GM19467 (cell line): ENCODE results near the gene POLR3GL.
A peak's percentile ranks its signal among the peaks of the same experiment; 100 is the strongest.

ENCODE experiments used
- ATAC-seq: cut with Tn5 transposase; IDR thresholded peaks from one replicate; pipeline ENCODE4 v1.9.1; 2021; ENCODE audit warnings: mild to moderate bottlenecking, moderate library complexity; ENCODE audit not compliant: unreplicated experiment

POLR3GL gene

DNA sequence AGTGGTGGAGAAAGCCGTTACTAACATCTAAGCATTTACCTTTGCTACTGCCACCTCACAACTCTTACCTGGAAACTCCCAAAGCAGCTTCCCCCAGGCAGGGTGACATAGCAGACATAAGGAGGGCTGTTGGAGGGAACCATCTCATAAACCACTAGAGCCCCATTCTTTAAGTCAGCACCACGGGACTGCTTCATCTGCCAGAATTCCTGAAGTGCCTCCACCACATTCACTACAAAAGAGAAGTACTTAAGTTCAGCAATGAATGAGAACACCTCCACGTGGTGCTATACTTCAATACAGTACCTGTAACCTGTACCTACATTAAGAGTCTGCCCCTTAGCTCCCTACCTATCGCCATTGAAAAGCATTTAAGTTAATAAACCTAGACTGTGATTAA is 16.9 kb upstream of the POLR3GL start:
- no peak for ATAC-seq

DNA sequence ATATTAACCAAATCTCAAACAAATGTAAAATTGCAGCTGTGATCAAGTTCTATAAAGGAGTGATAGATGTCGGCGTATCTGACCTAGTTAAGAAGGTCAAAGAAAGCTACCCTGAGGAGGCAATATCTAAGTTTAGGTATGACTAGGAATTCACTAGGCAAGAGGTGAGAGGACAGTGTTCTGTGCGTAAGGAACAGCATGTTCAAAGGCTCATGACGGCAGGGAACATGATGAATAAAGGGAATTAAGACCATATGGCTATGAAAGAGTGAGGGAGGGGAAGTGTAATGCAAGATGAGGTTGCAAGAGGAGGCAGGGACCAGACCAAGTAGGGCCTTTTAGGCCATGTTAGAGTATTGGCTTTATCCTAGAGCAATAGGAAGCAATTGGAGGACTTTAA is 15.3 kb upstream of the POLR3GL start:
- ATAC-seq, result no peak

DNA sequence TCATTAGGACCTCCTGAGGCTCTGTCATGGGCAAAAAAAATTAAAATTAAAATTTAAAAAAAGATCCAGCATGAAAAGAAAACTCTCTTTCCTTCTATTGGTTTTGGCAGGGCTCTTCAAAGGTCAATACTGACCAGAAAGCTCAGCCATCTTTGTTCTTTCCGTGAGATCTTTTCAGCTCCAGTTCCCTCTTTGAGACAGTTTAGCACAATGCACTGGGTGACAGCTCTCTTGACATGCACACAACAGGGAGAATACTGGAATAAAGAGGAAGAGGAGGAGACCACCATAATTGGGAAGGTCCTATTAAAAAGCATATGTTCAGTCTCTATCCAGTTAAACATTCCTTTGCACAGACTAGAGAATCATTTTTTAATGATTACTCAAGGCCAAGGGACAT is 13.0 kb upstream of the POLR3GL start:
- no peak for ATAC-seq

DNA sequence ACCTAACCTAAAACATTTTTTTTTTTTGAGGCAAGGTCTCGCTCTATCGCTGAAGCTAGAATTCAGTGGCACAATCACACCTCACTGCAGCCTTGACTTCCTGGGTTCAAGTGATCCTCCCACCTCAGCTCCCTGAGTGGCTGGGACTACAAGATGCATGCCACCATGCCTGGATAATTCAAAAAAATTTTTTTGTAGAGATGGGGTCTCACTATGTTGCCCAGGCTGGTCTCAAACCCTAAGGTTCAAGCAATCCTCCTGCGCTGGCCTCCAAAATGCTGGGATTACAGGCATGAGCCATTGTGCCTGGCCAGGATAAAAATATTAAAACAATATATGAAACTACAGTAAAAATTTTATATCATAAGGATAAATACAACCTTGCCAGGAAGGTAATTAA is 11.6 kb upstream of the POLR3GL start:
- ATAC-seq, result no peak

DNA sequence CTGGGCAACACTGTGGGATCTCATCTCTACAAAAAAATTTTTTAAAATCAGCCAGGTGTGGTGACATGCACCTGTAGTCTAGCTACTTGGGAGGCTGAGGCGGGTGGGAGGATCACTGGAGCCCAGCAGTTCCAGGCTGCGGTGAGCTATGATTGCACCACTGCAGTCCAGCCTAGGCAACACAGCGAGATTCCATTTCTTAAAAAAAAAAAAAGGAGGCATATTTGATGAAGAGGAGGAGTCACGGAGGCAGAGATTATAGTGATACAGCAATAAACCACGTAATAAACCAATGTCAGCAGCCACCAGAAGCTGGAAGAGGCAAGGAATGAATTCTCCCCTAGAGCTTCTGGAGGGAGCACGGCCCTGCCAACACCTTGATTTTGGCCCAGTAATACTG is 10.6 kb upstream of the POLR3GL start:
- no peak for ATAC-seq

DNA sequence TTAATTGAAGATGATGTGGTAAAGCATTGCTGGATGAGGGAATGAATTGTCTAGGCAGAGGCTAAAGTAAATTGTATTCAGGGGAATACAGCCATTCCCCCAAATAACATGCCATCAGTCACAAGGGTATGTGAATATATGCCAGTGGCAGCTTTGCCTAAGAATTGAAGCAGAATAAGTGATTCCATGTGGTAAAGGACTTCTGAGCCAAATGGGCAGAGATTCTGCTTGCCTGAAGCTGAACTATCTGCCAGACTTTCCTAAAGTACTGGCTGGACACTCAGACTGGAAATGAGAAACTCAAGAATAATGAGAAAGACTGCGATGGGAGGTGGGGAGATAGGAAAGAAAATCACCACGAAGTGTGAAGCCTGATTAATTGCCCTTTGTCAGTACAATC is 9.1 kb upstream of the POLR3GL start:
- no peak for ATAC-seq

DNA sequence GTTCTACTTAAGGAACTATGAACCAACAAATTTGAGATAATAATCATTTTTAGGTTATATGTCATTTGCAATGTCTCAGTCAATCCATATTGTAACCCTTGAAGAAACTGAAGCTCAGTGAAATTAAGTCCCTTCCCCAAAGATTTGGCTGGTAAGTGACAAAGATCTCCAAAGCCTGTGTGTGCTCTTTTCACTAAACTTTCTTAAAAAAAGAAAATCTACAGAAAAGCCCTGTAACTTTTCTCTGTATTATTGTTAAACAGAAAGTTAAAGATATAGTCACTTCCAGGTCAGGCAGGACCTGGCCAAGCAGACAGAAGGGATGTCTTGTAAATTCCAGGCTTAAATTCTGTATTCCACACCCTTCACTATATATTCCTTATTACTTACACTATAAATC is 8.1 kb upstream of the POLR3GL start:
- no peak for ATAC-seq

DNA sequence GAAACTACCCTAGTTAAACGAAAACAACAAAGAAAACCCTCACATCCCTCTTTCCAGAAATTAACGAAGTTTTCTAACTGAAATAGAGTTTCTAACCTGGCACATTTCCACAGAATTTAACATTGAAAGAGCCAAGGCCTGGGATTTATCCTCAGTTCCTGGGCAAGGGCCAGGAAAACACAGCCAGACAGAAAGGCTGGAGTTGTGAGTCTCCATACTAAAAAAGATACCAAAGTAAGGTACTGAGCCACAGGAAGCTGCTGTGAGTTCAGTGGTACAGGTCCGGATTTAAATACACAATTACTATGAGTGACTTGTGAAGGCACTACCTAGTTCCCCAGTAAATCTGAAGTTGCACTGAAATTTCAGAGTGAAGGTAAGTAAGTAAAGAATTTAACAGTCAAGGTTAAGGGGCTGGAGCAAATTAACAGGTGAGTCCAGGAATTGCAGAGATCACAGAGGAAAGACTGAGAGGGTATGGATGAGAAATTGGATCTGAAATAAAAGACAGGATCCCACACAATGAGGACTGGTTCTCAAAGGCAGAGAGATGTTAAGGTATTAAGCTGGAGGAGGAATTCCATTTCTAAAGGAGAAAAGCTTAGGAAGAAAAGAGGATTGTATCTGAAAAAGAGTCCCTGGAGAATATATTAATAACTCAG is 7.6 kb upstream of the POLR3GL start:
- ATAC-seq, result no peak

DNA sequence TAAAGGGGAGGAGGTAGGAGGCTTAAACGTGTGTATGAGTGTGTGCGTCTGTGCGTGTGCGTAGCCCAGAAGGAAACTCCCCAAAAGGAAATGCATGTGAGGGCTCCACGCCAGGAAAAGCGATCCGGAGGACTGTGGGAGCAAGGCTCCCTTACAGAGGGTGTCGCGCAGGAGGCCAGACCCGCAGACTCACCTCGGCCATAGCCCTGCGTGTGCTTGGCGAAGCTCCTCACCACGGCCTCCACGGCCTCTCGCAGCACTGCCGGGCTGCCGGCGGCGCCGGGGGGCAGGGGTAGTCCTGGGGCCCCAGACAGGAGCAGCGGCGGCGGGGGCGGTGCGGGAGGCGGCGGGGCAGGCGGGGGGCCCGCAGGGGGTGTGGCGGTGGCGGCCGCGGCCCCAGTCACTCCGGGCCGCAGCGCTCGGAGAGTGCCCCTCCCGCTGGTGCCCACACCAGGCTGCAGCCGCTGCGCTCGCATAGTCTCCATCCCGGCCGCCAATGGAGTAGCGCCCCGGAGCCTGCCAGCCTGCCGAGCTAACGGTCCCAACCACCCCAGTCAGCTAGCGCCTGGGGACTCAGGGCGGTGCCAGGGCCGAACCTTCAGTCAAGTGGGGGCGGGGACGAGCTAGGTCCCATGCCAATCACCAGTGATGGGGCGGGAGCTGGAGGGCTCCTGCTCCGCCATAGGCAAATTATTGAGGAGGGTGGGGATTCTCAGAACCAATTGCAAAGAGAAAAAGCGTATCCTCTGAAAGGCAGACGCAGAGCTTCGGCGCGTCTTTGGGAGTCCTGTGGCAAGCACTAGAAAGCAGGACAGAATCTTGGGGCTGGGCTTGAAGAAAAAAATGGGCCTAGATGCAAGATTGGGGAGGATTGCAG is 6.8 kb upstream of the POLR3GL start, which contains the start of gene LIX1L:
LIX1L (minus strand) TSS at position 575 of the 877 bp plus-strand sequence; CDS start at position 485, 90 bp downstream.
- peak; percentile 79 for ATAC-seq

DNA sequence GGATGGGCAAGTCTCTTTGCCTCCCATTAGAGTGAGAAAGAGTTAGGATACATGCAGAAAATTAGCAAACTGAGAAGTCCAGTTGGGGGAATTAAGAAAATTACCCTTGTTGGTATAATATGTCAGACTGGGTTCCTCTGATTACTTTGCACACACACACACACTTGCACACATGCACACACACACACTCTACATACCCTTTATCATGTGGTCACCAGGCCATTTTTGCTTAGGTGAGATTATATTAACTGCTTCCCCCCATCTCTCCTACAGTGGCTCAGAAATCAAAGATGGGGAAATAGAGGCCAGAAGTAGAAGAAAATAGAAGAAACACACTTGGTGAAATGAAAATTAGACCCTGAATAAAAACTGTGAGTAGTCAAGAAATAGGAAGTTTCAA is 5.8 kb upstream of the POLR3GL start:
- no peak for ATAC-seq

DNA sequence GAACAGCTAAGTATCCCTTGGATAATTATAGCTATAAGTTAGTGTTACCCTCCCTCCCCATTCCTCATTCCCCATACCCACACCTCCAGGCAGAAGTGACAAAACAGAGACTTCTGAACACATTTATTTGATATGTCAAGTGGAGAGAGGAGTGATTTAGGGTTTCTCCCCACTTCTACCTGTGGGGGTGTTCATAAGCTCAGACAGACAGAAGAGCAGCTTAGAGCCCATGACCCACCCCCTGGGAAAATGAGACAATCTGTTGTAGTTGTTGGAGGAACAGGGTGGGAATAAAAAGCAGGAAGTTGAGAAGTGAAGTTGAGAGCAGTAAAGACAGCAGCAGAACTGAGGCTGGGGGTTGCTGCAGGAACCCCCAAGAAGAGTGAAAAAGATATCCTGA is 5.2 kb upstream of the POLR3GL start:
- no peak for ATAC-seq

DNA sequence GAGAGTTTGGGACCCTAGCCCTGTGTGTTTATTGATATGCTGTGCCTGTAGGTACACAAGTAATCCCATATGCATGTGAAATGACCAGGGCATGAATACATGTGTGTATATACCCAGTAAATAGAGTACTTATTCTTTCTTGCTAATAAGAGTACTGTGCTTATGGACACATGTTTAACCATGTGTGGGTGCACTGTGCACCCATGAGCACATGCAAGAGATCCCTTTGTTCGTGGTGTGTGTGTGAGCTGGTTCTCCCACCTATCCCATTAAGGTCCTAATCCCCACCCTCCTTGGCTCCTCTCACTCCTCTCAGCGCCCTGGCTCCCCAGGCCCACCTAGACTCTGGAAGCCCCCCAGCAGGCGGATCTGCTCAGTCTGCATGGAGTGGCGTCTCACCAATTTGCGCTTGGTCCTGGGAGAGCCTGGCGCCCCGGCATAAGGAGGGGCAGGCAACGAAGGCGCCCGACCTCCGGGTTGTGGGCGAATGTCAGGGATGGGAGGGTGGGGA is 4.5 kb upstream of the POLR3GL start:
- ATAC-seq, result no peak

DNA sequence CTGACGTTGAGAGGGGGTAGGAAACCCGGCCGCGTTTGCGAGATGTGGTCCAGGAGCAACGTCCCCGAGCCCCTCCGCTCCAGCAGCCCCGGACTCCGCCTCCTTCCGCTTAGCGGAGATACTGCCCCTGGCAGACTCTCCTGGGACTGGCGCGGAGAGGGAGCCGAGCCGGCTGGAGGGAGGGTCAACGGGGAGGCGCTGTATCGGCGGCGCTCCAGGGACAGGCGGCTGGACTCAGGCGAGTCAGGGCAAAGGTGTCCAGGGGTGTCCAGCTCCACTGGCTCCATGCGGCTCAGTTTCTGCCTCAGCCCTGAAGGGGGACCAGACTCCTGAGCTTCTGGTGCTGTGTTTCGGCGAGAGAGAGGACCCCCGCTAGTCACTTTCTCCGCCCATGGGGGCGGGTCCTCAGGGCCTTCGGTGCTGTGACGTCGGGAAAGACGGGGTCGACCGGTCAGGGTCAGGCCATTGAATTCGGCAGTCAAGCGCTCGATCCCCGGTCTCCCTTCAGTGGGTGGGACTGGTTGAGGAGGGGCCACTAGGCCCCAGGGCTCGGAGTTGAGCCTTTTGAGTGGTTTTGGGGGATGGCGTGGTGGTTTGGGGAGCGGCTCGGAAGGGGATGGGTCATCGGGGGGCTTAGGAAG is 3.9 kb upstream of the POLR3GL start:
- no peak for ATAC-seq

DNA sequence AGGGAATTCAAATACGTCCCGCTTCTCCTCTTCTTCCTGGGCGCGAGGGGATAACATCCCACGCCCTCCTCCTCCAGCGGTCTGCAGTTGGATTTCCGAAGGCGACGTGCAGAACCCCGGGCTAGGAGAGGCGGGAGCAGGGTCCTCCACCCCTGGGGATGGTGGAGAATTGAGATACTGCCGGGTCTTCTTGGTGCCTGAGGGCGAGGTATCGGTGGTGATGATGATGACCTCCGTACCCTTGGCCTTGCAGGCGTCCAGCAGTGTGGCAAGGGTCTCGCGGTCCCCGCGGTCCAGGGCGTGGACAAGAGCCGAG is 3.4 kb upstream of the POLR3GL start:
- no peak for ATAC-seq

DNA sequence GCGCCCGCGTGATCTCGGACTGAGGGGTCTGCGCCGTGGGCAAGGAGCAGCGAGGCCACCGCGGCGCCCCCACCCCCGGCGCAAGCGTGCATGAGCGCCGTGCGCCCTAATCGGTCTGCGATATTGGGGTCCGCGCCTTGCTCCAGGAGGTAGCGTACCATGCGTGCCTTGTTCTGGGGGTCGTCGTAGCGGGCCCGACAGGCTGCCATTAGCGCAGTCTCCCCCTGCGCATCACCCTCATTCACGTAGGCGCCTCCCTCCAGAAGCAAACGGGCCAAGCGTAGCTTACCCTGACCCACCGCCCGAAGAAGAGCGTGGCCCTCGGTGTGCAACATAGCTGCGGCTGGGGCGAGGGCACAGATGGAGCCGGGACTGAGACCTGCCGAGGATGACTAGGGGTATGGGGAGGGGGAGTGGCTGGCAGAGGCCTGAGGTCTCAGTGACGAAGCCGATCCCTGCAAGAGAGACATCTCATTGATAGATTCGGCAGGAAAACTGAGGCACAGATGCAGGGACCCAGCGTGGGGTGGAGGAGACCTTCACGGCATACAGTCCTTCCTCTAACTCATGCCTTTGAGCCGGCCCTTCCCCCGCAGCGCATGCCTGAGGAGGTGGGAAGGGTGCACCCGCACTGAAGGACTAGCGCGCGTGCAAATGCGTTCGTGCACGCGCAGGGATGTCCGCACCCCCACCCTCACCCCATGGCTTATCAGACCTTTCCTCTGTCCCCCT is 2.9 kb upstream of the POLR3GL start:
- ATAC-seq, result no peak

DNA sequence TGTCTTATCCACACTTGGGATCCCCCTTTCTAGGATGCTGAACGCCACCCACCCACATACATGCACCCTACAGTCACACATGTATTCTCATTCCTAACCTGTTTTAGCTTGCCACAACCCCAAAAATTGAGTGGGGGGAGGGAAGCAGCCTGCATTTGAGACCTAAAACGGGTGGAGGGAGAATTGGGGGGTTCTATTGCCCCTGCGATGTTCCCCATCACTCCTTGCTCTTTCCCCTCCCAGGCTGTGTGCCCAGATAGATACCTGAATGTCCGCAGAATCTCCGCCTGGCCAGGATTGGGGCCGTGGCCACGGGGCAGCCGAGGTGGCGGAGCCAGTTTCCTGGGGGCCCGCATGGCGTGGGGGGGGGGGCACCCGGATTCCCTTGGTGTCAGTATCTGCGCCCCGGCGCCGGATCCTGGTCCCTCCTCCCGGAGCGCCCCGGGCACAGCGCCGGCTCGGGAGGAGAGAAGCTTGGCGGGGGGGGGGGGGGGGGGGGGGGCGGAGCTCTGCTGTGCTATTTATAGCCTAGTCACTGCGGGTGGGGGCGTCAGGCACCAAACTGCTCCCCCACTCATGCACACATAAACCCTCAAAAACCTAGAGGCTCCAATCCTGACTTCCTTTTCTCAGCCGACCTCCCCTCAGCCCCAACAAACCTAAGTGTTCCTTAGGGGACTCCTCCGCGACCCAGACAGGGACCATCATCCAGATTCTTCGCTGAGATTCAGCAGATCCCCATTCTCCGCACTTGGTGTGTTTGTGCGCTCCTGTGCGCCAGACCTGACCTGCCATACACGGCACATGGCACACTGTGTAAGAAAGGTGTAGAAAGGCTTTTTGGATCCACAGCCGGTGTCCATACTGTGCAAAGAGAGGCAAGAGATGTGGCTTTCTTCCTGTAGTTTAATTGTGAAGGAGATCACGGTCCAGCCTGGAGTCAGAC is 2.1 kb upstream of the POLR3GL start:
- ATAC-seq, result no peak

DNA sequence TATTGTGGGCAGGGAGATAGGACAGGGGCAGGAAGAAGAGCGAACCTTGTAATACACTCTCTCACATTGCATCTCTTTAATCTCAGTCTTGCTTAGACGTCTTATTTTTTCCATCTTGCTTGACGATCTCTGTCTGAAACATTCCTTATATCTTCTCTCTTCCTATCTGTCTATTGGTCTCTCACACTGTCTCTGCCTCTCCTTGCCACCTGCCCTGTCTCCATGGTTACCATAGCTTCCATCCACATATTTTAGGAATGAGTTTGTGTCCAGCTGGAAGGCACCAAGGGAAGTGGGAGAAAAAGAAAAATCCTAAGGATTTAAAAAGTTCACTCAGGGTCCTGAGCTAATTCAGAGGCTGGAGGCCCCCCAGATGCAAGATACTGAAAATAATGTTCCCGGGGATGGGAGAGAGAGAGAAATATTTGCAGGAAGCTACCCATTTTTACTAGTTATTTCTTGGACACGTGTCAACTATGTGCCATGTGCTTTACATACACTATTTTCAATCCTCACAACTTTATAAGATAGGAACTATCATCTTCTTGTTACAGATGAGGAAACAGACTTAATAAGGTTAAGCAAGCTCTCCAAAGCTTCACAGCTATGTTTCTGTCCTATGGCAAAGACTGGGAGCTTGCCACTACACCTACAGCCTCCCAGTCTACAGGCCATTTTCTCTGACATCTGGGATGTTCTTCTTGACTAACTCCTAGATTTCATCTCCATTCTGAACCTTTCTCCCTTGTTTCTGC is 1.0 kb upstream of the POLR3GL start:
- ATAC-seq, result no peak

DNA sequence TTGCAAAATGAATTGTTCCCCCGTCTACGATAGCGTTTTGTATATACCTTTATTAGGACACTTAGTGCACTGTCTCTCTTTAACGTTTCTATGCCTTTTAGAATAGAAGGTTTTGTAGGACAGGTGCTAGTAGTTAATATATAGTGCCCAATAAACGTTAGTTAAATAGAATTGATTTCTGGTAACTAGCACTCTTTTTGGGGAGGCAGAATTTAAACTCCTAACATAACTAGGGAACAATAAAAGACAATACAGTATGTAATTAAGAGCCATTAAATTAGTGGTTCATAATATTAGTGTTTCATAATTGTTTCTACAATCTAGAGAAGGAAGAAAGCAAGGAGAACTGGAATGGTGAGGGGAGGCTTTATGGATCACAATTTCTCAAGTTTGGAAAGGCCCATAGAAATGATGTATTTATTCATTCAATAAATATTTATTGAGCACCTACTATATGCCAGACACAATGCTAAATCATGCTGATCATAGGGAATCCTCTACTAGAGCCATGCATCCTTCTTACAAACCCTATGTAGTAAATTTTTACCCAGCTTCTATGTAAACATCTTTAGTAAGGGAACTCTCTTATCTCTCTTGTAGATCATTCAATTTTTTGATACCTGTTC is 742 bp downstream of the POLR3GL start:
- ATAC-seq, result no peak

DNA sequence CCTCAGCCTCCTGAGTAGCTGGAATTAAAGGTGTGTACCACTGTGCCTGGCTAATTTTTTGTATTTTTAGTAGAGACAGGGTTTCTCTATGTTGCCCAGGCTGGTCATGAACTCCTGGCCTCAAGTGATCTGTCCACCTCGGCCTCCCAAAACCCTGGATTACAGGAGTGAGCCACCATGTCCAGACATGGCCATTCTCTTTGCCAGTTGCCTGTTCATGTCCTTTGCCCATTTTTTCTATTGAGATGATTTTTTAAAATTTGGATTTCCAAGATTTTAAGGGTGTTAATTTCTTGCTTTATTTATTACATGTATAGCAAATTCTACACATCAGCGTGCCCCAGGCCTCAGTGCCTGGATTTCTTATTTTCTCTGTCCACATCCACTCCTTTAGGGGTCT is 2.8 kb downstream of the POLR3GL start:
- ATAC-seq, result no peak
